Measurements from ENCODE around the gene LMNA. TPM values are rescaled to one million over a fixed set of nuclear protein-coding genes. Genes with fewer than 3 reads are reported as not detected.

Gene LMNA
- total and polyA plus RNA-seq, 10 of the 15 experiments (the other 5 are each of a cell fraction or from before 2014, with no cell fraction given): 0.42 to 334 (median 81.1) TPM

DNA sequence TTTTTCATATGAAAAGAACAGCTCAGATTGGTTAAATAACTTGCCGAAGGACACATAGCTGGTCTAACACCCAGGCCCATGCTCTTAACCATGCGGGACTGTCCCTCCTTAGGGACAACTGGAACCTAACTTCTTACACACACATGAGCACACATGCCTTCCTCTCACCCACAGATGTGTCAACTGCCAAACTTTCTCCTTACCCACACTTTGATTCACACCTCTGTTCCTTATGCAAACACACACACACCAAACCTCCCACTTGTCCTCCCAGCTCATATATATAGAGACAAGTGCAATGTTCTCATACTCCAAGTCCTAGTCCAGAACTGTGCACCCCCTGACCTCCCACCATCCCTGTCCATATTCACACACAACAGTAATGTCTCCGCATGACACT lies 49.3 kb upstream of the LMNA start (continued):
- TF ChIP-seq, protein P1, sequence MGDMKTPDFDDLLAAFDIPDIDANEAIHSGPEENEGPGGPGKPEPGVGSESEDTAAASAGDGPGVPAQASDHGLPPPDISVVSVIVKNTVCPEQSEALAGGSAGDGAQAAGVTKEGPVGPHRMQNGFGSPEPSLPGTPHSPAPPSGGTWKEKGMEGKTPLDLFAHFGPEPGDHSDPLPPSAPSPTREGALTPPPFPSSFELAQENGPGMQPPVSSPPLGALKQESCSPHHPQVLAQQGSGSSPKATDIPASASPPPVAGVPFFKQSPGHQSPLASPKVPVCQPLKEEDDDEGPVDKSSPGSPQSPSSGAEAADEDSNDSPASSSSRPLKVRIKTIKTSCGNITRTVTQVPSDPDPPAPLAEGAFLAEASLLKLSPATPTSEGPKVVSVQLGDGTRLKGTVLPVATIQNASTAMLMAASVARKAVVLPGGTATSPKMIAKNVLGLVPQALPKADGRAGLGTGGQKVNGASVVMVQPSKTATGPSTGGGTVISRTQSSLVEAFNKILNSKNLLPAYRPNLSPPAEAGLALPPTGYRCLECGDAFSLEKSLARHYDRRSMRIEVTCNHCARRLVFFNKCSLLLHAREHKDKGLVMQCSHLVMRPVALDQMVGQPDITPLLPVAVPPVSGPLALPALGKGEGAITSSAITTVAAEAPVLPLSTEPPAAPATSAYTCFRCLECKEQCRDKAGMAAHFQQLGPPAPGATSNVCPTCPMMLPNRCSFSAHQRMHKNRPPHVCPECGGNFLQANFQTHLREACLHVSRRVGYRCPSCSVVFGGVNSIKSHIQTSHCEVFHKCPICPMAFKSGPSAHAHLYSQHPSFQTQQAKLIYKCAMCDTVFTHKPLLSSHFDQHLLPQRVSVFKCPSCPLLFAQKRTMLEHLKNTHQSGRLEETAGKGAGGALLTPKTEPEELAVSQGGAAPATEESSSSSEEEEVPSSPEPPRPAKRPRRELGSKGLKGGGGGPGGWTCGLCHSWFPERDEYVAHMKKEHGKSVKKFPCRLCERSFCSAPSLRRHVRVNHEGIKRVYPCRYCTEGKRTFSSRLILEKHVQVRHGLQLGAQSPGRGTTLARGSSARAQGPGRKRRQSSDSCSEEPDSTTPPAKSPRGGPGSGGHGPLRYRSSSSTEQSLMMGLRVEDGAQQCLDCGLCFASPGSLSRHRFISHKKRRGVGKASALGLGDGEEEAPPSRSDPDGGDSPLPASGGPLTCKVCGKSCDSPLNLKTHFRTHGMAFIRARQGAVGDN (IDR thresholded peaks at IDR 0.05): no peak
- TF ChIP-seq SUPT20H (IDR thresholded peaks at IDR 0.05; ENCODE audit: borderline replicate concordance, control insufficient read depth, low read depth, low read length) (no peak), GATAD2B (conservative IDR thresholded peaks at IDR 0.05; ENCODE audit: low read depth) (0 out of 2 replicates have a peak, but pooled peaks have one; percentile 18), POU2F2 (IDR thresholded peaks at IDR 0.05; ENCODE audit: borderline replicate concordance, low read depth, low read length) (peak; percentile 32; the same call in 1 of the 3 replicates), WRNIP1 (IDR thresholded peaks at IDR 0.05; ENCODE audit: borderline replicate concordance, low read depth, low read length) (no peak), ZNF24 (IDR thresholded peaks at IDR 0.05) (no peak), SMAD1 (IDR thresholded peaks at IDR 0.05; ENCODE audit: low read depth, partially characterized antibody) (peak; percentile 51), DPF2 (IDR thresholded peaks at IDR 0.05) (peak; percentile 69; the same call in 1 of the 2 replicates), SRF (IDR thresholded peaks at IDR 0.05; ENCODE audit: low read depth in 2 of 2, low read length in 2 of 2) (no peak), NBN (IDR thresholded peaks at IDR 0.05) (peak; percentile 81), NR2F1 (conservative IDR thresholded peaks at IDR 0.05) (no peak; the same call in 1 of the 2 replicates), HCFC1 (IDR thresholded peaks at IDR 0.05; ENCODE audit: low read length) (no peak), MYB (IDR thresholded peaks at IDR 0.05; ENCODE audit: borderline replicate concordance, low read depth, low read length) (no peak), IKZF2 (IDR thresholded peaks at IDR 0.05) (peak; percentile 78 to 81; a peak in 2 of 4 replicates), CBX3 (IDR thresholded peaks at IDR 0.05; ENCODE audit: borderline replicate concordance, low read depth) (no peak), ZNF217 (IDR thresholded peaks at IDR 0.05) (no peak), MTA2 (IDR thresholded peaks at IDR 0.05; ENCODE audit: low read depth) (peak; percentile 64)
- TF ChIP-seq, protein P2, sequence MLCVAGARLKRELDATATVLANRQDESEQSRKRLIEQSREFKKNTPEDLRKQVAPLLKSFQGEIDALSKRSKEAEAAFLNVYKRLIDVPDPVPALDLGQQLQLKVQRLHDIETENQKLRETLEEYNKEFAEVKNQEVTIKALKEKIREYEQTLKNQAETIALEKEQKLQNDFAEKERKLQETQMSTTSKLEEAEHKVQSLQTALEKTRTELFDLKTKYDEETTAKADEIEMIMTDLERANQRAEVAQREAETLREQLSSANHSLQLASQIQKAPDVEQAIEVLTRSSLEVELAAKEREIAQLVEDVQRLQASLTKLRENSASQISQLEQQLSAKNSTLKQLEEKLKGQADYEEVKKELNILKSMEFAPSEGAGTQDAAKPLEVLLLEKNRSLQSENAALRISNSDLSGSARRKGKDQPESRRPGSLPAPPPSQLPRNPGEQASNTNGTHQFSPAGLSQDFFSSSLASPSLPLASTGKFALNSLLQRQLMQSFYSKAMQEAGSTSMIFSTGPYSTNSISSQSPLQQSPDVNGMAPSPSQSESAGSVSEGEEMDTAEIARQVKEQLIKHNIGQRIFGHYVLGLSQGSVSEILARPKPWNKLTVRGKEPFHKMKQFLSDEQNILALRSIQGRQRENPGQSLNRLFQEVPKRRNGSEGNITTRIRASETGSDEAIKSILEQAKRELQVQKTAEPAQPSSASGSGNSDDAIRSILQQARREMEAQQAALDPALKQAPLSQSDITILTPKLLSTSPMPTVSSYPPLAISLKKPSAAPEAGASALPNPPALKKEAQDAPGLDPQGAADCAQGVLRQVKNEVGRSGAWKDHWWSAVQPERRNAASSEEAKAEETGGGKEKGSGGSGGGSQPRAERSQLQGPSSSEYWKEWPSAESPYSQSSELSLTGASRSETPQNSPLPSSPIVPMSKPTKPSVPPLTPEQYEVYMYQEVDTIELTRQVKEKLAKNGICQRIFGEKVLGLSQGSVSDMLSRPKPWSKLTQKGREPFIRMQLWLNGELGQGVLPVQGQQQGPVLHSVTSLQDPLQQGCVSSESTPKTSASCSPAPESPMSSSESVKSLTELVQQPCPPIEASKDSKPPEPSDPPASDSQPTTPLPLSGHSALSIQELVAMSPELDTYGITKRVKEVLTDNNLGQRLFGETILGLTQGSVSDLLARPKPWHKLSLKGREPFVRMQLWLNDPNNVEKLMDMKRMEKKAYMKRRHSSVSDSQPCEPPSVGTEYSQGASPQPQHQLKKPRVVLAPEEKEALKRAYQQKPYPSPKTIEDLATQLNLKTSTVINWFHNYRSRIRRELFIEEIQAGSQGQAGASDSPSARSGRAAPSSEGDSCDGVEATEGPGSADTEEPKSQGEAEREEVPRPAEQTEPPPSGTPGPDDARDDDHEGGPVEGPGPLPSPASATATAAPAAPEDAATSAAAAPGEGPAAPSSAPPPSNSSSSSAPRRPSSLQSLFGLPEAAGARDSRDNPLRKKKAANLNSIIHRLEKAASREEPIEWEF (IDR thresholded peaks at IDR 0.05; ENCODE audit: insufficient replicate concordance, low read depth, low read length): no peak
- TF ChIP-seq, protein P3, sequence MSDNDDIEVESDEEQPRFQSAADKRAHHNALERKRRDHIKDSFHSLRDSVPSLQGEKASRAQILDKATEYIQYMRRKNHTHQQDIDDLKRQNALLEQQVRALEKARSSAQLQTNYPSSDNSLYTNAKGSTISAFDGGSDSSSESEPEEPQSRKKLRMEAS (IDR thresholded peaks at IDR 0.05; ENCODE audit: low read depth, low read length): no peak
- TF ChIP-seq, protein P4, sequence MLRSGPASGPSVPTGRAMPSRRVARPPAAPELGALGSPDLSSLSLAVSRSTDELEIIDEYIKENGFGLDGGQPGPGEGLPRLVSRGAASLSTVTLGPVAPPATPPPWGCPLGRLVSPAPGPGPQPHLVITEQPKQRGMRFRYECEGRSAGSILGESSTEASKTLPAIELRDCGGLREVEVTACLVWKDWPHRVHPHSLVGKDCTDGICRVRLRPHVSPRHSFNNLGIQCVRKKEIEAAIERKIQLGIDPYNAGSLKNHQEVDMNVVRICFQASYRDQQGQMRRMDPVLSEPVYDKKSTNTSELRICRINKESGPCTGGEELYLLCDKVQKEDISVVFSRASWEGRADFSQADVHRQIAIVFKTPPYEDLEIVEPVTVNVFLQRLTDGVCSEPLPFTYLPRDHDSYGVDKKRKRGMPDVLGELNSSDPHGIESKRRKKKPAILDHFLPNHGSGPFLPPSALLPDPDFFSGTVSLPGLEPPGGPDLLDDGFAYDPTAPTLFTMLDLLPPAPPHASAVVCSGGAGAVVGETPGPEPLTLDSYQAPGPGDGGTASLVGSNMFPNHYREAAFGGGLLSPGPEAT (IDR thresholded peaks at IDR 0.05; ENCODE audit: low read depth): peak; percentile 43; the same call in 1 of the 2 replicates

All from GM12878 (cell line).